AG04450 (cell line): ENCODE results near the gene VSIR. TPM values are rescaled to one million over a fixed set of nuclear protein-coding genes. Genes with fewer than 3 reads are reported as not detected.

Experiments used
- CTCF ChIA-PET: fragments of 300-600, 350-600 bp; formaldehyde crosslinking; extraction: SDS; loops from one replicate; lab custom pipeline; 2022; ENCODE audit warnings: antibody characterized with exemption, inconsistent platforms; lab: Charles Lee
- POLR2A ChIA-PET: fragments of 350-600 bp; formaldehyde crosslinking; extraction: SDS; loops from one replicate; lab custom pipeline; 2021; ENCODE audit warnings: antibody characterized with exemption, inconsistent platforms; lab: Yijun Ruan, JAX
- DNase-seq: peaks from one replicate; pipeline ENCODE4 v3.0.0-alpha.2; 2011; ENCODE audit warnings: low read depth, low spot score
- H3K27ac ChIP-seq: one replicate; pipeline ENCODE4 v1.5.1; 2012; ENCODE audit warnings: low read depth, low read length, control low read depth
- H3K27me3 ChIP-seq: one replicate; pipeline ENCODE4 v1.6.0; 2012; ENCODE audit warnings: low read length; ENCODE audit not compliant: control insufficient read depth, insufficient read depth
- H3K4me3 ChIP-seq: 2 replicates; pipeline ENCODE4 v1.5.1; 2011; ENCODE audit warnings: mild to moderate bottlenecking, low read depth, low read length, control low read depth
- H3K9me3 ChIP-seq: 2 replicates; pipeline ENCODE4 v1.5.1; 2012; ENCODE audit warnings: low read length; ENCODE audit not compliant: control insufficient read depth, insufficient read depth
- CTCF ChIP-seq: IDR thresholded peaks from 2 replicates; pipeline ENCODE4 v1.5.1; 2011; ENCODE audit warnings: low read depth, low read length, control low read depth, inconsistent platforms
- polyA plus RNA-seq: library from polyadenylated mRNA; depleted of rRNA; stranded (reverse); fragments of >200 nt; gene quantifications from 2 replicates; pipeline ENCODE4 v1.2.3, GENCODE V29; 2011

The VSIR gene
- polyA plus RNA-seq, 1 experiment: 22.1 TPM

DNA sequence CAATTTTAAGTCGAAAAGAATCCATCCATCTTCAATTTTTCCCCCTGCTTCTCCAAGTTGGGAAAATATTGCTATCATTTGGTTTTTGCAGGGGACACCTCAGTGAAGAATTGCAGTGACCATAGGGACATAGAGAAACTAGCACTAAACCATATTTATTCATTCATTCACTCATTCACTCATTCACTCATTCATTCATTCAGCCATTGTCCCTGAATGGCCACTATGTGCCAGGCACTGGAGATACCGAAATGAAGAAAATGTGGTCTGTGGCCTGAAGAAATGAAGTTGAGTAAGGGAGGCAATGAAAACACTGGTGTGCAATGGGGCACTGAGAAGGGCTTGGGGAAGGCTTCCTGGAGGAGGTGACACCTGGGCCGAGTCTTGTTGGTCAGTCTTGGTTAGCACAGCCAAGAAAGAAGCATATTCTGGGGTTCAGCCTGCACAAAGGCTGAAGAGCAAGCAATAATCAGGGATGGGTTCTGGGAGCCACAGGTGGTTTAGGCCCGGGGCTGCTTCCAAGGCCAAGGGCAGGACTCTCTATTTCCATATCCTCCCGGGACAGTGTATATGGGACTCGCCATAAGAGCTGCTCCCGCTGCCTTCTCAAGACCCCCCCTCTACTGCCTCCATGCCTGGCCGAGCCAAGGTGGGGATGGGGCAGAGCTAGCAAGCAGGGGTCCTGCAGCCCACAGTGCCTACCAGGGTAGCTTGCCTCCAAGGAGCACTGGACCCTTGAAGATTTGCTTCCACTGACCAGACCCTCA is 28.2 kb downstream of the VSIR start:
- Histone ChIP-seq H3K9me3 (peaks cover 6% of the 10 kb centered on the region), H3K27ac (no peak overlapping the region), H3K4me3 (no peak overlapping the region), H3K27me3 (peaks cover 2% of the 10 kb centered on the region)
- no peak for DNase-seq
- ChIA-PET CTCF (no interaction called here), POLR2A (no interaction called here)
- TF ChIP-seq CTCF: no peak

- ChIA-PET CTCF (no interaction called here), POLR2A (no interaction called here)
- TF ChIP-seq CTCF: no peak
- Histone ChIP-seq H3K27ac (no peak overlapping the region), H3K9me3 (peaks cover 6% of the 10 kb centered on the region), H3K27me3 (peaks cover 2% of the 10 kb centered on the region), H3K4me3 (no peak overlapping the region)
- DNase-seq: no peak
Measured at GRCh38 chr10:71743866-71744265, 29.5 kb downstream of the VSIR start.

- no peak for DNase-seq
- Histone ChIP-seq H3K27me3 (peaks cover 5% of the 10 kb centered on the region), H3K27ac (no peak overlapping the region), H3K4me3 (no peak overlapping the region), H3K9me3 (peaks cover 6% of the 10 kb centered on the region)
- ChIA-PET POLR2A (no interaction called here), CTCF (no interaction called here)
- no peak for TF ChIP-seq CTCF
Measured at GRCh38 chr10:71743089-71743838, 30.1 kb downstream of the VSIR start.

GRCh38 chr10:71742301-71743088 is 30.8 kb downstream of the VSIR start:
- ChIA-PET POLR2A (no interaction called here), CTCF (no interaction called here)
- no peak for TF ChIP-seq CTCF
- no peak overlapping the region for H3K4me3 ChIP-seq
- peaks cover 6% of the 10 kb centered on the region for H3K9me3 ChIP-seq
- no peak for DNase-seq
- no peak overlapping the region for H3K27ac ChIP-seq
- H3K27me3 ChIP-seq: peaks cover 5% of the 10 kb centered on the region
